NCI-H510A treated with DMSO at 0.1 percent for 48 hours (cell line): ENCODE results near the gene ZNF222.

Experiments used
- DNase-seq: peaks from one replicate; lab custom pipeline; 2025; lab: John Stamatoyannopoulos, UW

Gene ZNF222

GRCh38 chr19:44055870-44056269 lies 30.7 kb downstream of the ZNF222 start:
- no peak for DNase-seq

DNA sequence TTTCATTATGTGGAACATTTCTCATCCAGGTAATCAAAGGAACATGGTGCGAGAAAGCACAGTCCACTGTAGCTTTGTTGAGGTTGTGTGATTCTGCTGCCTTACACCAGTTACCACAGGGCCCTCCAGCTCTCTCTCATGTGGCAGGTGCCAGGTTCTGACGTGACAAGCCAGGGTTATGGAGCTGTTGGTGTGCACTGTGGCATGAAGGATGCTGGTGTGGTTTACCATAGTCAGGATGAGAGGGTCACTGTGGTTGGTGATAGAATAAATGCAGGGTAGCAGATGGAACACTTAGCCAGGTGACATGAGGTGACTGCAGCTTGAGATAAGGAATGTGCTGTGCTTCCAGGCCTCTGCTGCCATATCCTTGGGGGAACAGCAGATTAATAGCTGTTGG lies 34.0 kb downstream of the ZNF222 start:
- no peak for DNase-seq

GRCh38 chr19:44061038-44061437 lies 35.9 kb downstream of the ZNF222 start:
- DNase-seq = no peak

- no peak for DNase-seq
These were observed 41.1 kb downstream of the ZNF222 start for GRCh38 chr19:44066305-44066704.

DNA sequence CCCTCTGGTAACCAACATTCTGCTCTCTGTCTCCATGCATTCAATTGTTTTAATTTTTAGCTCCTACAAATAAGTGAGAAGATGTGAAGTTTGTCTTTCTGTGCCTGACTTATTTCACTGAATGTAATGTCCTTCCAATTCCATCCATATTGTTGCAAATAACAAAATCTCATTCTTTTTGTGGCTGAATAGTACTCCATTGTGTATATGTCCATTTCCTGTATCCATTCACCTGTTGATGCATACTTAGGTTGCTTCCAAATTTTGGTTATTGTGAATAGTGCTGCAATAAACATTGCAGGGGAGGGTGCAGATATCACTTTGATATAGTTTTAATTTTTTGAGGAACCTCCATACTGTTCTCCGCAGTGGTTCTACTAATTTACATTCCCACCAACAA lies 44.2 kb downstream of the ZNF222 start:
- DNase-seq = no peak

DNA sequence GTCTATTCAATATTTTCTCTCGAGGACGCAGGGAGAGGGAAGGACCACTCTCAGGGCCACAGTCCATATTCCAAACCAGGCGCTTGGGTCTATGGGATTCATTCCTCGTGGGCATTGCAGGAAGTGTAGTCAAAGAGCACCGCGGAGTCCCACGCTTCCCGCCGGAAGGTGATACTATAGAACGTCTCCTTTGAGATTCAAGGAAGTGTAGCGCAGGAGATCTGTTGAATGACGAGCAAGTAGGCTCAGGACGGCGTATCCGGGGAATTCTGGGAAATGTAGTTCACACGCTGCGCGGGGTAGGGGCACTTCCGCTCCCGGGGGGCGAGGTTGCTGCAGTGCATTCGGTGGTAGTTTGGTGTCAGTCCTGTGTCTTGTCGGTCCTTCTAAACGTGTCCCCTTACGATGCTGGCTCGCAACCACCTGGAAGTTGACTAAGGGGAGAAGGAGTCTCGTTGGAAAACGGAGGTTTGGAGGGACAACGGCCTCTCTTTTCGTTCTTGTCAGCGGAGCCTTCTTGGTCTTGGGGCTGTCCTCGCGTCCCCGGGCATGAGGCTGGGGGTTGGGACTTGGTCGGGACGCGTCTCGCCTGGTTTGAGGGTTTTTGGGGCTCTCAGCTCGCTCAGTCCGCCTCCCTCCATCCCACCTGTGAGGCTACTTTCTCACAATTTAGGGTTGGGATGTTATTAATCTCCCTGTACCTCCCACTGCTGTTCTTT lies 46.8 kb downstream of the ZNF222 start, which contains the start of gene ZNF284:
ZNF284 (plus strand) TSS at position 336 of the 719 bp plus-strand sequence. CDS start 4,231 bp downstream, outside the sequence.
- peak; percentile 77 for DNase-seq

DNA sequence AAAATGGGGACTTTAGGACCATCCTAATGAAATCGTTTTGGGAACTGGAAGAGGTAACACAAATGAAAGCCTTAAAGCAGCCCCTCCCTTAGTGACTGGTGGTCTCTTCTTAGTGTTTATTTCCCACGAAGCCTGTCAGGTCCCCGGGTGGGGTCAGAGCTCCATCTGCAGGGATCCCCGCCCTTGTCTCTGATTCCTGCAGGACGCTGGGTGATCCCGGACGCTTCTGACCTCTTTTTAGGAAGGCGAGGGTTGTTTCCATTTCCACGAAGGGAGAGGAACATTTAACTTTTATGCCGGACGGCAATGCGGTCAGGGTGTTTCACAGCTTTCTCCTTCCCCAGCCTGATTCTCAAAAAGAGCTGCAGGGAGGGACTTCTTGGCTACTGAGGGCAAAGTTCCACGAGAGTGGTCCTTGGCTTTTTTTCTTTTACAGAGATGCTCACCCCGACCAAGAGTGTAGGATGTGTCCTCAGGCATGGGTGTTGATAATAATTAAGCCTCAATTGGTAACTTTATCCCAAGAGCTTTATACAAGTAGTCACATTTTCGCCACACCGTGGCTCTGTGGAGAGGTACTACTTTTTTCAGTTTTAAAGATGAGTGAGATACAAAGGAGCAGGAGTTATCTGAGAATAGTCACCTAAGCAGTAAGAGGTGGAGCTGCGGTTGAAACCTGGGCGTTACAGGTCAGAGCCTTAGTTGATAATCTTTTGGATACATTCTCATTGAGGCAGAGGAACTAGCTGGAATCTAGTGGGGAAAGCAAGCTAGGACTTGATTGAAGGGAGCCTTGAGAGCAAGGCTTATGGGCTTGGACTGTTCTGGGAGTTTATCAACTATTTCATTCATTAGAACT lies 47.6 kb downstream of the ZNF222 start:
- no peak for DNase-seq

- DNase-seq = no peak
These were observed 51.1 kb downstream of the ZNF222 start for GRCh38 chr19:44076325-44076724.
